Femur (tissue), 1 donor: ENCODE results near the gene ARSG.

ENCODE experiments used
- DNase-seq: peaks from one replicate; pipeline ENCODE4 v3.0.0-alpha.2; 2017

The ARSG gene

DNA sequence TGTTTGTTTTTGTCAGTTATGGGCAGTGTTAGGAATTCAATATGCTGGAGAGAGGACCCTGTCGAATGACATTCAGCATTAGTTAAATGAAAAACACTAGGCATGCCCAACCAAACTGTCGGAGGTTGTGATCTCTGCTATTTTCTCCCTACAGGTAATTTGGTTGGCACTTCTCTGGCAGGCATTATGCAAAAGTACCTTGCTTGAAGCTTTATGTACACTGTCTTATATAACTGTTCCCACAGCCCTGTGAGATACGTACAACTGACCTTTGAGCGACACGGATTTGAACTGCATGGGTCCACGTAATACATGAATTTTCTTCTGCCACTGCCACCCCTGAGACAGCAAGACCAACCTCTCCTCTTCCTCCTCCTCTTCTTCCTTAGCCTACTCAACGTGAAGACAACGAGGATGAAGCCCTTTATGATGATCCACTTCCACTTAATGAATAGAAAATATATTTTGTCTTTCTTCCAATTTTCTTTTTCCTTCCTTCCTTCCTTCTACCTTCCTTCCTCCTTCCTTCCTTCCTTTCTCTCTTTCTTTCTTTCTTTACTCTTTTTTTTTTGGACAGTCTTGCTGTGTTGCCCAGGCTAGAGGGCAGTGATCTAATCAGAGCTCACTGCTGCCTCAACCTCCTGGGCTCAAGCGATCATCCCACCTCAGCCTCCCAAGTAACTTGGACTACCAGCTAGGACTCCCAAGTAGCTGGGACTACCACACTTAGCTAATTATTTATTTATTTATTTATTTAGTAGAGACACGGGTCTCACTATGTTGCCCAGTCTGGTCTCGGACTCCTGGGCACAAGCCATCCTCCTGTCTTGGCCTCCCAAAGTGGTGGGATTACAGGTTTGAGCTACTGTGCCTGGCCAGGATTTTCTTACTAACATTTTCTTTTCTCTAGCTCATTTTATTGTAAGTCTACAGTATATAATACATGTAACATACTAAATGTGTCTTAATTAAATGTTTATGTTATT is 88.7 kb downstream of the ARSG start:
- no peak for DNase-seq

- DNase-seq, result peak; percentile 43
Measured at GRCh38 chr17:68381076-68381900, 90.0 kb downstream of the ARSG start.

DNA sequence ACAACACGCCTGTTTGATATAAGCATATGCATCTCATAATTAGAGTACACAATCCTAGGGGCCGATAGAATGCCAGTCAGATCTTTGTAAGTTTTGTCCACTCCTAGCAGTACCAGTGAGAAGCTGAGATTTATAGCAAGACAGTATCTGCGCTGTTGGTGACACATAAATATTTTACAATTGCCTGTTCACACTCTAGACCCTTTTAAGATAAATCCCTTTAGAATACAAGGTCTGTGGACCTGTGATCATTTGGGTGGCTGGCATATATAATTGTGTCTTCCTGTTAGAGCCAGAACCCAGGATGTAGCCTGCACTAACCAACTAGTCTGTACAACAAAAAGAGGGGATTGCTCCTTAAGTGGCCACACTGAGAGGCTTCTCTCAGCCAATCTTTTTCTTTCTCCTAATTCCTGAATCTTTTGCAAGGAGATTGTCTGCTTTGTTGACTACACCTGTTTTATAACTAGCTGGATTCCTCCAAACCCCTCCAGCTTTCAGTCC is 91.3 kb downstream of the ARSG start:
- no peak for DNase-seq

DNA sequence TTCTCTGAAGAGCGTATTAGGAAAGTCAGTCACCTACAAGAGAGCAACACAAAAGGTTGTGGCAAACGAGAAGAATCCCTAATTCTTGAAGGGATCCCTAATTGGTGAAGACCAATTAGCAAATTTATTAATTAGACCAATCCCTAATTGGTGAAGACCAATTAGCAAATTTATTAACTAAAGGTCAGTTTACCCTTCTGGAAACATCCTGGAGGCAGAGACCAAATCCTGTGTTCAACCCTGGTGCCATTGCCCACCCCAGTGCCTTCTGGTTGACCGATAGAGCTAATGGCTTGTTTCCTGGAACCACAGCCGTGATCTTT is 91.8 kb downstream of the ARSG start:
- no peak for DNase-seq

DNA sequence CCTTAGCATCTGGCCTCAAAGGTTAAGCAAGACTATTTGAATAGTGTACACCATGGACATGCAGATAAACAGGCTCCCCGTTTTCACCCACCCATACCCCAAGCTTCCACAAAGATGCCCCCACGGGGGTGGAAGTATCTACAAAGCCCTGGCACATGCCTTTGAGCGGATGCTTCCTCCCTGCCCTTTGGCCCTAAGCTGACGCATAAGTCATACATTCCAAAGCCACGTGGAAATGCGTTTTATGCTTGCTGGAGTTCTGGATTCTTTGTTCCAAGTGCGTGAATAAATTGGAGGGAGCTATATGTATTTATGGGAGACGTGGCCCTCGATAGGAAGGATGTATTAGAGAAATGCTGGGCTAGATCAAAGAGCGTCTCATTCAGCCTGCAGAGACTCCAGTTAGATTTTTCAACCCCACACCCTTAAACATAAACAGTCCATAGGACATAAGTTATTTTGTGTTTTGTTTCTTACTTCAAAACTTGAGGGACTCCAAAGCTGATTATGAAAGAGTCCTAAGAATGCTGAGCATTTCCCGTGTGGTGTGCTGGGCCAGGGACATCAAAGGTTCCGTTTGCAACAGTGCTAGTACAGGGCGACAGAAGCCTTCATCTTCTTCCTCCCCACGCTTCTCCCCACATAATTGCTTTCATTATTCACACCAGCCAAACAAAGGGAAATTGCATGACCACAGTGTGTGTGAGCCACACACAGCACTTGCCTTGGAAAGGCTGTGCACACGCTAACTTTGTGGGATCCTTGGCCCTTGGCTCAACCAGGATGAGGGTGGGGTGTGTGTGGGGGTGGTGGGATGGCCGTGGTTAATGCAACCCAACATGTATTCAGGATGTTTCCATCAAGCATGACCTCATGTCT is 92.4 kb downstream of the ARSG start:
- peak; percentile 35 for DNase-seq

DNA sequence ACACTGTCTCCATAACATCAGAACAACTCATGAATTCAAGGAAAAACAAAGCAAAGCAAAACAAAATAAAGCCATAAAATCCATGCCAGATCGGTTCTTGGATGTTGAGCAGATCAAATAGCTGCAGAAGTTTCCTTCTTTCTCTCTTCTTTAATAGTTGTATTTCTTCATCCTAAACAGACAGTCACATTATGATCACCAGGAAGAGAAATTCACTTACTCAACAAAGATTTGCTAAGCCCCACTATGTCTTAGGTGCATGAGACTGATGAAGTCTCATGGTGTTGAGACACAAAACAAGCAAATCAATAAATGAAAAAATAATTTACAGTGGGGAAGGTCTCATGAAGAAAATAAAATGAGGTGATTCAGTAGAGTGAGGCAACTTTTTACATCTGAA is 93.2 kb downstream of the ARSG start:
- no peak for DNase-seq

- no peak for DNase-seq
Measured at GRCh38 chr17:68384941-68385340, 93.6 kb downstream of the ARSG start.

DNA sequence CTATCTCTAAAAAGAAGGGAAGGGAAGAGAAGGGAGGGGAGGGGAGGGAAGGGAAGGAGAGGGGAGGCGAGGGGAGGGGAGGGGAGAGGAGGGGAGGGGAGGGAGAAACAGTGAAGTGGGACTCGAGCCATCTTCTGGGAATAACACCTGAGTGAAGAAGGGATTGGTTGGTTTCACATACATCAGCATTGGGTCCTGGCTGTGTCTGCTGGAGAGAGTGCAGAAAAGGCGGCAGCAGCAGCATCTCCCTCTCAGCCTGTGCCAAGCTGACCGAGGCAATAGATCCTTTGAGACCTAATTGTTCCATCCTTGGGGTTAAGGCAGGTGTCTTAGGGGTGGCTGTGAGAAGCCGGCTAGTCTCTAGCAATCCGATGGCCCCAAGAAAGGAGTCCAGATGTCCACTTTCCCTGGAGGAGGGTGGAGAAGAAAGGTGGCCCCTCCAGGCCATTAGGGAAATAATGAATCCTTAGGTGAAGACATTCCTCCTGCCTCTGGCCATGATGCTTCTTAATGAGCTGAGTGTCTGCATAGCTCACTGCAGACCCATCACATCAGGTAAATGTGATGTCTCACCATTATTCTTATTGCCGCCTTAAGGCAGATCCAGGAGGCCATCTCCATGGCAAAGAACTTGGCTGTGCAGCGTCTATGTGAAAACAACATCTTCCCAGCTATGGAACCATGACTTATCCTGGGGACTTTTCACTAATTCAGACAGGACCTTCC is 94.4 kb downstream of the ARSG start:
- no peak for DNase-seq

GRCh38 chr17:68387435-68388218 is 96.3 kb downstream of the ARSG start:
- DNase-seq, result no peak

DNA sequence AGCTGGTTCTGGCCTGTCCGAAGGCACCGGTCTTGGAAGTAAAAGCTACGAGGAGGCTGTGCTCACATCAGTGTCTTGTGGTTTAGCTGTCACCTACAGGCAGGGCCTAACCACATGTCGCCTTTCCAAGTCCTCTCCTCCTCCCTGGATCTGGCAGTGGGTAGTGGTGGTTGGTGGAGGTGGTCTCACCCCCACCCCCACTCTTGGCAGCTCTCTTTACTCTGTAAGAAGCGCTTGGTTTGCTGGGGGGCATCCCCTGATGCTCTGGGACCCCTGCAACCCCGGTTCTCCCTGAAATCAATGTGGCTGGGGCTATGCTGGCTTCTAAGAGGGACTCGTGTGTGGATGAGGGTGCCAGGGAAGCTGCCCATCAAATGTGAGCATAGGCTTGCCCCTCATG is 97.7 kb downstream of the ARSG start:
- no peak for DNase-seq

- no peak for DNase-seq
Measured at GRCh38 chr17:68390888-68391545, 99.7 kb downstream of the ARSG start.

DNA sequence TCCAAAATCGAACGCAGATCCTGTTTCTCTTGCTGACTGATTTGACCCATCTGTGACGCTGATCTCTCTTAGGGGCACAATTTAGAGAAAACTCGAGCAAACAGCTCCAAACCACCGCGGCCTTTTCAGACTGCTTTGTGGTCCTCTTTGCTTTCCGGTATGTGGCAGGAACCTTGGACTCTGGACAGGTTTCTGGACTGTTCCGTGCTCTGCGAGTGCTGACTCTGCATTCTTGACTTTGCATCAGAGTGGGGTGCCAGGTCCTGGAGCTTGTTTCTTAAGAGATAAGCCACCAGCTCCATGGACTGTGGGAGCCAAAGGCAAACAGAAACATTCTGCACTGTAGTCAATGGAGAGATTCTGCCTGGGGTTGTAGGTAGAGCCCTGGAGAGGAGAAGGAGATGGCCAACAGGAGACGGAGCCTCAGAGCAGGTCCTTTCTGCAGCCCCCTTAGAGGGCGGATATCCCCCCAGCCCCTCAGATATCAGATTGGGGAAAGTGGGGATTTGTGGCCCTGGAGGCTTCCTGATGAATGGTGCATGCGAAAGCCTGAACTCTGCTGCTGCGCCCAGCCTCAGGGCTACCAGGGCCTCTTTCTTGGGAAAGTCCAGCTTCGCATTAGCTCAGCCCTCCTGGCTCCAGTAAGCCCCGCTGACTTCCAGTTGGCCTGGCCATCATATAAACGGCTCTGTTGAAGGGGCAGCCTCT is 100.4 kb downstream of the ARSG start:
- DNase-seq, result peak; percentile 35

GRCh38 chr17:68394608-68395331 is 103.5 kb downstream of the ARSG start:
- no peak for DNase-seq

DNA sequence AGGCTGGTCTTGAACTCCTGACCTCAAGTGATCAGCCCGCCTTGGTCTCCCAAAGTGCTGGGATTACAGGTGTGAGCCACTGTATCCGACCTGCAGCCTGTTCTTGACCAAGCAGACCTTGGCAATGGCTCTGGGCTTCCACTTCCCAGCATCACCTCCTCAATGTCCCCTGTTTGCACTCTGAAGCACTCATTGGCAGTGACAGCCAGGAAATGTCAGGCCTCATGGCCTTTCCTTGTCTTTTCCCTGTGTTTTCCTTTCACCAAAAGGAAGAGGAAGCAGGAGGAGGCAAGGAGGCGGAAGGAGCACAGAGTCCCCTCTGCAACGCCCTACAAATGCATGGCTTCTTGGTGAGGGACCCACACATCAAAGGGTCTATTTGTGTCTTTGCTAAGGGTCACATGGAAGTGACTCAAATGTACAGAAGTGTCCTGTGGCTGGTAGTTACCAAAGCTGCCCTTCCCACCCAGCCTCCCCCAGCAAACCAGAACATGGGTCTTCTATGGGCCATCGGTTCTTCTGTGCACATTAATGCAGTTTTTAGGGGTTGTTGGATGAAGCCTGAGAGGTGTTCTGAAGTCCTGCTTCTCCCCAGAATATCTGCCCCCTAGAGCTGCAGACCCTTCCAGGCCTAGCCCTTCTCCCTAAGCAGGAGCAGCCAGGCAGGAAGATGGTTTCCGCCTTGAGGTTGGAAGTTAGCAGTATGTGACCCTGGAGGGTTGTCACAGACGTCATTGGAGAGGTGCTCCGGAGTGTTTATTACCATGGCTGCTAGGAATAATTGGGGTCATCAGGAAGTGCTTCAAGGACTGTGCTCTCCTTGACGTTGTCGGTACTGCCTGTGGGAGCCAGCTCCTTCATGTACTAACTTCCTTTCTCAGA is 105.2 kb downstream of the ARSG start:
- DNase-seq, result no peak

DNA sequence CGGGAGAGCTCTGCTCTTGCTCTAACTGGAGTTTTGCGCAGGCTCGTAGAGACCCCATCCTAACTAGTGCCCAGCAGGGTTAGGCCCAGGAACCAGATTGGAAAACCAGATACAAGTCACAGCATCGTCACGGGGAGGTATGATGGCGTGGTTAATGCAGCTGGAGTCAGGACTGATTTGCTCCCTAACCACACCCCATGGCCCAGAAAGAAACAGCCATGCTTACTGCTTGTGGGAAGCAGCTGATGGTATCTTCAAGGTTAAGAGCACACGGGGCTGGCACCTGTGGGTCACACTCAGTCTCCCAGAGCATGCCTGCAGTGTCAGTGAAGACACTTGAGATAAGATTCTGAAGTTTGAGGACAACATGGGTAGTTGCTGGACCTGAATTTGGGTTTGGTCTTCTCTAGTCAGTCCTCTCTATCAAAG is 105.8 kb downstream of the ARSG start:
- DNase-seq, result no peak

DNA sequence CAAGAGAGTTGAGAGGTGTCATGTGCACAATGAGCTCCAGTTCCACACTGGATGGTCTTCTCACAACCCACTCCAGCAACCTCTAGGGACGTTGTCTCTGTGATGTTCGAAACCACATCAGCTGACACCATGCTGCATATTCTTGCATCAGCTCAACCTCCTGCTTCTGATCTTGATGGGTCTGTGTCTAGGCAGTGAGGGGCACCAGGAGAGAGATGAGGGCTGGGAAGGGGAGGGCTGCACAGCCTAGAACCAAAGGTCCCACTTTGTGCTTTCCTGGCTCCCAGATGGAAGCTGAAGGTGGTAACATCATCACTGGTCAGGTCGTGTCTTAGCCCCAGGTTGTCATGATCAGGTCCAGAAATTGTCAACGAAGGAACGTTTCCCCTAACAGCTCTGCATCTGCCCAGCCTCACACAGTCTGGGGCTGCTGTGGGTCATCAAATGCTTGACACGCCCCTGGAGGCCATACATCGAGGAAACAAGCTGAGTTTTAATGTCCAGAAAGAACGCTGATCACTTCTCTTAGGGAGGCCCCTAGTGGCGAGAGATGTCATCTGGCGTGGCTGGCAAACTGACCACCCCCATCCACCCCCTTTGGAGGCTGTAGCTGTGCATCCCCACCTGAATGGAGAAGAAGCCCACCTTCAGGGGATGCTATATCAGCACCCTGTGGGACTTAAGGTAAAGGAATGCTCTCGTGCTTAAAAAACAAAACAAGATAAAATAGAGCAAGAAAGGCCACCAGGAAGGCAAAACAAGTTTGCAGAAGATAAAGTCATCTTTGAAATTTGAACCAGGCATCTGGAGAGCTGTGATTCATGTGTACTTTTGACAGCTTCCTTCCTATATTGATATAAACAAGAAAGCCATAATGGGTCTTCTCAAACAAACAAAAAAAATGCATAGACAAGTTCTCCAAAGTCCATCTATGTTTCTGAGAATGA is 107.7 kb downstream of the ARSG start:
- peak; percentile 68 for DNase-seq
